NCI-H187 treated with DMSO at 0.1 percent for 48 hours (cell line): ENCODE data around the gene SHH.

Experiments used
- DNase-seq: peaks from one replicate; lab custom pipeline; 2025; lab: John Stamatoyannopoulos, UW

Gene SHH

GRCh38 chr7:155811895-155812761, at the start of gene SHH:
SHH (minus strand) TSS chr7:155812463; CDS start chr7:155812122, 341 bp downstream.
- DNase-seq, result no peak

GRCh38 chr7:155861480-155861868, 49.2 kb upstream of the SHH start:
- DNase-seq, result no peak

- DNase-seq, result no peak
Observed at GRCh38 chr7:155860840-155861479, 48.7 kb upstream of the SHH start.

- no peak for DNase-seq
Observed at GRCh38 chr7:155860461-155860839, 48.2 kb upstream of the SHH start.

GRCh38 chr7:155858521-155859061, 46.3 kb upstream of the SHH start:
- DNase-seq, result no peak

GRCh38 chr7:155857141-155857540, 44.9 kb upstream of the SHH start:
- DNase-seq, result no peak

GRCh38 chr7:155856656-155857055, 44.4 kb upstream of the SHH start:
- no peak for DNase-seq

GRCh38 chr7:155852426-155853301, 40.4 kb upstream of the SHH start:
- no peak for DNase-seq

- DNase-seq, result no peak
Observed at GRCh38 chr7:155851892-155852291, 39.6 kb upstream of the SHH start.

- DNase-seq, result no peak
Observed at GRCh38 chr7:155850766-155851678, 38.8 kb upstream of the SHH start.

GRCh38 chr7:155850001-155850436, 37.8 kb upstream of the SHH start:
- DNase-seq, result no peak

- DNase-seq, result peak; percentile 93
Observed at GRCh38 chr7:155848691-155849669, 36.7 kb upstream of the SHH start.

GRCh38 chr7:155847821-155848435, 35.7 kb upstream of the SHH start:
- no peak for DNase-seq

- no peak for DNase-seq
Observed at GRCh38 chr7:155846936-155847335, 34.7 kb upstream of the SHH start.

GRCh38 chr7:155846156-155846555, 33.9 kb upstream of the SHH start:
- no peak for DNase-seq

- DNase-seq, result no peak
Observed at GRCh38 chr7:155845226-155845625, 33.0 kb upstream of the SHH start.

GRCh38 chr7:155844526-155844925, 32.3 kb upstream of the SHH start:
- DNase-seq, result no peak

GRCh38 chr7:155844019-155844453, 31.8 kb upstream of the SHH start:
- DNase-seq, result no peak

GRCh38 chr7:155843426-155844018, 31.3 kb upstream of the SHH start:
- no peak for DNase-seq
